ENCODE data around the gene IL17A.

Gene IL17A

GRCh38 chr6:52186075-52186474 lies at the start of gene IL17A:
TSS of gene IL17A (plus strand) at chr6:52186375. CDS start at chr6:52186432, 57 bp downstream.
- DNase-seq, result no peak

DNA sequence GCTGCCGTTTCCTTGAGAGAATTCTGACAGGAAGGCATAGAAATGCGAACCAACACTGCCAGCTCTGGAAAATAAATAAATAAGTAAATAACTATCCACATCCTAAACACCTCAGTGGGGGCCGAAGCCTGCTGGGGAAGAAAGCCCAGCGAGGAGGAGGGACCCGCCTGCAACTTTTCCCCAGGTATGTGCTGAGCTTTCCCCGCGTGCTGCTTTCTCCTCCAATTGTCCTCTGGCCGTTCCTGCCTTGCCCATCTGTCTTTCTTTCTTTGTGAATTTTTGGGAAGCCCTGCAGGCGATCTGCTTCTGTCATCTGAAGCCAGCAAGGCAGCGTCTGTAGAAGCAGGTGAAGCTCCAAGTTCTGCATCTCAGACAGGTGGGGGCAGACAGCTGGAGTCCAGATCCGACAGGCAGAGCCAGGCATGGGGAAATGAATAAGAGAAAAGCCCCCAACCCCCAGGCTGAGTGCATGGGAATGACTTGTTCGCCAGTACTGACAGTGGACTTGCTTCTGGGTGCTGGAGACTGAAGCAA lies 49.2 kb upstream of the IL17A start:
- no peak for DNase-seq

DNA sequence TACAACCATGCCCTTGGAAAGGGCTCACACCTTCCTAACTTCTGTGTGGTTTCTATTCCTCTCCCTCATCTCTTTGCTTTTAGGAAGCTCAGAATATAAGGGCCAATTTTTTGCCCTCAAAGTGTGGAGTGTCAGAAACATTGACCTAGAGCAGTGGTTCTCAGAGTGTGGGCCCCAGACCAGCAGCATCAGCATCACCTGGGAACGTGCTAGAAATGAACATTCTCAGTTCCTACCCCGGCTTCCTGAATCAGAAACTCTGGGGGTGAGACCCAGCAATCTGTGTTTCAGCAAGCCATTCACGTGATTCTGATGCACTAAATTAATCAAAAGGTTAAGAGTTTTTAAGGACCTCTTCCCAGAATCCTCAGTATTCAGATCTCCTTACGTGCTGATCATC lies 47.9 kb upstream of the IL17A start:
- DNase-seq, result no peak

DNA sequence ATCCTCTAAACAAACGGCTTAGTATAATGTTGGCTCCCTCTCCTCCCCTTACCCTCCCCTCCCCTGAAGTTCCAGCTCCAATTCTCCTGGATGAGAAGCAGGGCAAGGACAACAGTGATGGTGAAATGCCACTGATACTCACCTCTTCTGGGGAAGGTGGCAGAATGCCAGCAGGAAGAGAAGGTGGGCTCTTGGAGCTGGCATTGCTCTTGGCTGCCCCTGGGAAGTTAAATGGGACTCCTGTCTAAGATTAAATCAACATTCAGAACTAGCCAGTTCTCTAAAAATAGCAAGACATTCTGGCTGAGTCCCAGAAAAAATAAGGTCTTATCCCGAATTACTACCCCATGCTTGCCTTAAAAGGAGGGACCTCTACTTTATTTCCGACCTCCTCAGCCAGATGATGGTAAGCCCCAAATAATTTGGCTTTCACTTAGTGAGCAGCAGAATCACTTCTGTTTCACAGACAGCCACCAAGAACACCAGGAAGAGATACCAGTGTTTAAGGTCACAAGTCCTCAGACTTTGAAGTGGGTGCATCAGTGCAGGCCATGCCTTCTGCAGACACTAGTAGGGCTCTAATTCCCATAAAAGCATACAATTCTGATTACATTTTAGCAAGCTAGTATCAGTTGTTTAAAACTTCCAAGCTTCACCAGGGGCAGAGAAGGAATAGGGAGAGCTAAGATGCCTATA lies 46.0 kb upstream of the IL17A start:
- DNase-seq, result no peak

DNA sequence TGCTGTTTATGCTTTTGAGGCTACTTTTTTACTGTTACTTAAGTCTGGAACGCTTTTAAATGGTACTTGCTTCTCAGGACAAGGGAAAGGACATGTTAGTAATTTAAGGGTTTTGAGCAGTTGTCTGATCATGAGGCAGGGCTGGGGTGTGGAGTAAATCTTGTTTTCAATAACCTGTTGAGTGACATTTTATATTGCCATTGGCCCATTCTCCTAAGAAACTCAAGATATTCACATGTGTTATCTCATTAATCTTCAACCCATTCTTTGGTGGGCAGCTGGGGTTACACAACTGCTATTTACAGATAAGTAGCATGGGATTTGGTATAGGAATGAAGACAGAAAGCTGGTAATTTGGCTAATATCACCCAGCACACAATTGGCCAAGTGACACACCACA lies 44.6 kb upstream of the IL17A start:
- DNase-seq, result no peak

GRCh38 chr6:52142556-52142955 lies 43.6 kb upstream of the IL17A start:
- no peak for DNase-seq

GRCh38 chr6:52143551-52143950 lies 42.6 kb upstream of the IL17A start:
- no peak for DNase-seq

DNA sequence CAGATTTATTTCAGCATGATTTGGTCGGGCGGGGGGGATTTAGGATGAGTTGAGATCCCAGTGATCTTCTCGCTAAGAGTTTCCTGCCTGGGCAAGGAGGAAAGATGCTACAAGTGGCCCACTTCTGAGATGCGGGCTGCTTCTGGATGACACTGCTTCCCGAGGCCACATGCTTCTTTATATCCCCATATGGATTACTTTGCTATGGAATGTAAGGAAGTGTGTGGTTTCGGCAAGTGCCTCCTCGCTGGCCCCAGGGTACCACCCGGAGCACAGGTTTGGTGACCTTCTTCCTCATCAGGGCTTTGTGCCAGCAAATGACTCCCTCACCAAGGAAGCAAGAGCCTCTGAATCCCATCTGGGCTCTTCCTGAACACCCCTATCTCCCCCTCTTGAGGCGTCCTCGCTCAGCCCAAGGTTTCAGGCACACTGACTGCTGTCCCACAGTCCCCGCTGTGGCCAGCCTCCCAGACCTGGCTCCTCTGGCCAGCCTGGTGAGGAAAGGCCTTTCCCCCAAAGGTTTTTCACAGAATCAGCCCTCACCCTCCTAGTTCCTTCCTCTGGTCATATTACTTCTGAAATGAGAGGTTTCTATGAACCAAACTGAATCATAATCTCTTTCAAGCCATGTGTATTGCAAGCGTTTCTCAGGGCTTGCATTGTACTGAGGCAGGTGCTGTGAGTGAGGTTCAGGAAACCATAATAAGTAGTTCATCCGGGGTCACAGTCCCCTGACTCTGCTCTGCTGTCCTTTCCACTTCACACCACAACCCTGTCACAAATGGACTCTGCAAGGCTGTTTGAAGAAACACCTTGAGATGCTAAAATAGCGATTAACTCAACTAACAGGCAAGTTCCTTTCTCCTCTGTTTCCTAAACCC lies 41.7 kb upstream of the IL17A start:
- no peak for DNase-seq

- no peak for DNase-seq
These were observed 39.2 kb upstream of the IL17A start for GRCh38 chr6:52146851-52147445.

- no peak for DNase-seq
These were observed 37.1 kb upstream of the IL17A start for GRCh38 chr6:52149076-52149475.

DNA sequence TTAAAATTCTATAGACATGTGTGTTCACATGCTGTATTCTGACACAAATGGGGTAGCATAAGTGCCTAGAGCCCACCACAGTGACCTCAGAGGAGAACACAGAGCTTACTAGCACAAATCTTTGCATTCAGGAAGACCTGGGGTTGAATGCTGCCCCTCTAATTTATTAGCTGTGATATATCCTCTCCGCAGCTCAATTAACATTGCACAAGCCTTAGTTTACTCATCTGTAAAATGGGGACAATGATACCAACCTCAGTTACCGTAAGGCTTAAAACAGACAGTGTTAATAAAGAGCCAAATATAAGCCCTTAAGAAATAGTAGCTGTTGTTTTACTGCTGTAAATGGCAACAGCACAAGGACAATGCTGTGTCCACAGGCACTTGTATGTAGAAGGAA lies 36.2 kb upstream of the IL17A start:
- no peak for DNase-seq

- DNase-seq, result no peak
These were observed 34.1 kb upstream of the IL17A start for GRCh38 chr6:52152070-52152423.

DNA sequence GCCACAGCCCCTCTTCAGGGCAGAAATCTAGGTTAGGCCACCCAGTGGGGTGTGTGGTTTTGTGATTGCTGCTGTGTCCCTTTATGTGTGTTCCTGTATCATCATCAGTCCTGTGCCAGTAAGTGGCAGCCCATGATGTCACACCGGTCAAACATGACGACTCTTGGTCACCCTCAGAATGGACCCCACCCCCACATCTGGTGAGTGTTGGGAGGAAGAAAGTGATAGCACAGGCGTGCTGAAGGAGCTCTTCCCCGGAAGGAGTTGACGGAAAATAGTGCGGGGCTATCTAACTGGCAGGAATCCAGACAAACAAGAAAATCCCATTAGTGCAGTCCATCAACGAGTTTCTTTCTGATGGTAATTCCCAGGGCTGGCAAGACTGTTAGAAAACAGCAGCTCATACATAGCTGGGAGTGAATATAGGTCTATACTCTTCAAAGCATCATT lies 33.4 kb upstream of the IL17A start:
- DNase-seq, result peak; percentile 45

GRCh38 chr6:52154381-52154780 lies 31.8 kb upstream of the IL17A start:
- DNase-seq, result no peak

- no peak for DNase-seq
These were observed 30.2 kb upstream of the IL17A start for GRCh38 chr6:52155791-52156576.

DNA sequence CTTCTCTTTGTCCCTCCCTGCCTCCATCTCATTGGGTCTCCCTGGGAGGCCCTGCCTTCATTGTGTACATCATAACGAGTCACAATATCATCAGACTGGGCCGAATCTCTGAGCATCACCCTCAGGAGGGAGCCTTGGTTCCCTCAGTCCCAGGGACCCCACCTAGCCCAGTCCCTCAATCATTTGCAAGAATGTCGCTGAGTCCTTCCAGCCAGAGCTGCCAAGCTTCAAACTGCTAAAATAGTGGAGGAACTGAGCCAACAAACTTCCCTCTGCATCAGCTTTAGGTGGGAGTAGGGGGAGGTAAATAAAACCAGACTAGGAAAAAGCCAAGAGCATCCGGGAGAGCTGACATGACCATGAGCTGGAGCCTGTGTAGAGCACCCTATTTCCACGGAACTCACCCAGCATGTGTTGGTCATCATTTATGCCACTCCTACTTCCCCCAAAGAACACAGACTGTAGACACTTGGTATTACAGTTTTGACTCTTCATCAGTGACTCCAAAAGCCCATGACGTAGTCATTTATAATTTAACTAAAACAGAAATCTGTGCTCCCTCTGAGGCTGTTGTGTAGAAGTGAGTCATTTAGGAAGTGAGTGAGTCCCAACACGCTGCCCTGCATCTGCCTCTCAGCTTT lies 28.8 kb upstream of the IL17A start:
- DNase-seq, result no peak

- DNase-seq, result no peak
These were observed 25.6 kb upstream of the IL17A start for GRCh38 chr6:52160472-52161104.

DNA sequence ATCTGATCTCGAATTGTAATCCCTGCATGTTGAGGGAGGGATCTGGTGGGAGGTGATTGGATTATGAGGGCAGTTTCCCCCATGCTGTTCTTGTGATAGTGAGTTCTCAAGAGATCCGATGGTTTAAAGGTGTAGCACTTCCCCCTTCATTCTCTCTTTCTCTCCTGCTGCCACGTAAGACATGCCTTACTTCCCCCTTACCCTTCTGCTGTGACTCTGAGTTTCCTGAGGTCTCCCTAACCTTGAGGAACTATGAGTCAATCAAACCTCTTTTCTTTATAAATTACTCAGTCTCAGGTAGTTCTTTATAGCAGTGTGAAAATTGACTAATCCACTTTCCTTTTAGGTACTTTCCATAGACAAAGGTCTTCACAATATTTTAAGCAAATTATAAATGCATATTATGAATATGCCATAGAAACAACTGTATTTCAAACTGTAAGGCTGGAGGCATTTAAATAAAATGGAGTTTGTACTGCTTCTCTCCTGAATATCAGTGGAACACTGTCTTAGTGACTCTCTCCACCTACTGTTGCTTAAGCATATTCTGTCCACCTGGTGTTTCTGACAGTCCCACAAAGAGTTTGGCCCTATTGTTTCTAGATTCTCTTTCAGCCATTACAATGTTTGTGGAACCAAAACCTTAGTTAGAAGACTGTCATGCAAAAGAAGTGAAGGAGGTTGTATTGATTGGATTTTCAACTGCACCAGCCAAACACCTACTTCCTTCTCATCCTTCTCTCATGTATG lies 24.3 kb upstream of the IL17A start:
- no peak for DNase-seq

- DNase-seq, result peak; percentile 24
These were observed 23.0 kb upstream of the IL17A start for GRCh38 chr6:52162940-52163908.
